IPS-NIHi7 (cell line): Measurements from ENCODE around the gene TECPR2.
A peak's percentile ranks its signal among the peaks of the same experiment; 100 is the strongest.

Experiments used
- DNase-seq: peaks from one replicate; pipeline ENCODE4 v3.0.0; 2012; ENCODE audit warnings: mixed read lengths; ENCODE audit errors: extremely low spot score

The TECPR2 gene

GRCh38 chr14:102495491-102496330 is 133.0 kb downstream of the TECPR2 start:
- no peak for DNase-seq

GRCh38 chr14:102496331-102496691 is 133.6 kb downstream of the TECPR2 start:
- no peak for DNase-seq

GRCh38 chr14:102496958-102497744 is 134.4 kb downstream of the TECPR2 start:
- no peak for DNase-seq

- DNase-seq = peak; percentile 70
Measured at GRCh38 chr14:102497998-102498677, 135.4 kb downstream of the TECPR2 start.

- no peak for DNase-seq
Measured at GRCh38 chr14:102498678-102499265, 136.0 kb downstream of the TECPR2 start.

- no peak for DNase-seq
Measured at GRCh38 chr14:102499401-102500157, 136.8 kb downstream of the TECPR2 start.

- no peak for DNase-seq
Measured at GRCh38 chr14:102500158-102500662, 137.5 kb downstream of the TECPR2 start.

- no peak for DNase-seq
Measured at GRCh38 chr14:102500713-102501112, 138.0 kb downstream of the TECPR2 start.

- no peak for DNase-seq
Measured at GRCh38 chr14:102501751-102502315, 139.1 kb downstream of the TECPR2 start.

GRCh38 chr14:102502571-102502970 is 139.8 kb downstream of the TECPR2 start:
- no peak for DNase-seq

- no peak for DNase-seq
Measured at GRCh38 chr14:102503641-102504327, 141.0 kb downstream of the TECPR2 start.

GRCh38 chr14:102504328-102504999 is 141.7 kb downstream of the TECPR2 start:
- no peak for DNase-seq

GRCh38 chr14:102505000-102505619 is 142.4 kb downstream of the TECPR2 start:
- DNase-seq = no peak

GRCh38 chr14:102505775-102506625 is 143.3 kb downstream of the TECPR2 start:
- DNase-seq = no peak

- DNase-seq = no peak
Measured at GRCh38 chr14:102506626-102506925, 143.8 kb downstream of the TECPR2 start.

GRCh38 chr14:102507081-102507856 is 144.5 kb downstream of the TECPR2 start:
- DNase-seq = no peak

- DNase-seq = no peak
Measured at GRCh38 chr14:102507857-102508312, 145.1 kb downstream of the TECPR2 start.
